ENCODE data around the gene DIABLO.
"Not testable (repeated sequence)": the region's sequence is repeated elsewhere in the genome, so short reads cannot be mapped to it uniquely, and the experiment has no call there.

The DIABLO gene

DNA sequence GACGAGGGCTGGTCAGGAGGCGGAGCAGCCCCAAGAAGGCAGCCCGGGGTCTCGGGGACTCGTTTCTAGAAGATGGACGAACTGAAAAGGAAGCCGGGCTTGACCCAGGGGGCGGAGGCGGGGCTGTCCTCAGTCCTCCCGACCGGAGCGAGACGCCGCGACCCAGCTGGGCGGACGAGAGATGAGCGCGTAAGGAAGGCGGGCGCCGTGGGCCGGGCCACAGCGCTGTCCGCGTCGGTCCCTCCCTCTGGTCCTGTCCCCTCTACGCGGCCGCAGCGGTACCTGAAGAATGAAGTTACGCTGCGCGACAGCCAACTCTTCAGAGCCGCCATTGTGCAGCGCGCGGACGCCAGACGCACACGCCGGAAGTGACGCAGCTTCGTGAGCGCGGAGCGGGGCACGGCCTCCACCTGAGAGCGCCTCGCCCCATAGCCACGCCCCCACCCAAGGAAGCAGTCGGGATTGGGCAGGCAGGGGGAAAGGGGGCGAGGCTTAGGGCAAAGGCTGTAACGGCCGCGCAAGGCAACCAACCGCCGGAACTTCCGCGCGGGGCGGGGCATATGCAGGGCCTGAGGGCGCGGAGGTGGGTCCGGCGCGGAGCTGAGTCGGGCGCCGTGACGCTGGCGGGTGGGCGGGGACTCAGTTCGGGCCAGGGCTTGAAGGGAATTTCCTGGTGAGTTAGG, at the start of gene DIABLO:
Gene DIABLO (minus strand): TSS at position 370 of the 683 bp plus-strand sequence. CDS start 38 bp downstream, at position 332.
- peak; percentile 99 to 100 (median 99) for DNase-seq

DNA sequence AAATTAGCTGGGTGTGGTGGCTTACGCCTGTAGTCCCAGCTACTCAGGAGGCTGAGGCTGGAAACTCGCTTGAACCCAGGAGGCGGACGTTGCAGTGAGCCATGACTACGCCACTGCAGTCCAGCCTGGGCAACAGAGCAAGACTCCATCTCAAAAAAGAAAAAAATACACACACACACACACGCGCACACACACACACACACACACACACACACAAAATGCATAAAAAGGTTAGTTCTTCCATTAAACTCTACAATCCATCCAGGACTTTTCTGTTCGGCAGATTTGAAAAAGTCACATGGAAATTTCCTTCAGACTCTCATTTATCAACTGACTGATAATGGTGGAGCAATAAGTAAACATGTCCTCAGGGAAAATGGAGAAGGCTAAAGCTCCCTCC, 49.6 kb upstream of the DIABLO start:
- no peak for DNase-seq

DNA sequence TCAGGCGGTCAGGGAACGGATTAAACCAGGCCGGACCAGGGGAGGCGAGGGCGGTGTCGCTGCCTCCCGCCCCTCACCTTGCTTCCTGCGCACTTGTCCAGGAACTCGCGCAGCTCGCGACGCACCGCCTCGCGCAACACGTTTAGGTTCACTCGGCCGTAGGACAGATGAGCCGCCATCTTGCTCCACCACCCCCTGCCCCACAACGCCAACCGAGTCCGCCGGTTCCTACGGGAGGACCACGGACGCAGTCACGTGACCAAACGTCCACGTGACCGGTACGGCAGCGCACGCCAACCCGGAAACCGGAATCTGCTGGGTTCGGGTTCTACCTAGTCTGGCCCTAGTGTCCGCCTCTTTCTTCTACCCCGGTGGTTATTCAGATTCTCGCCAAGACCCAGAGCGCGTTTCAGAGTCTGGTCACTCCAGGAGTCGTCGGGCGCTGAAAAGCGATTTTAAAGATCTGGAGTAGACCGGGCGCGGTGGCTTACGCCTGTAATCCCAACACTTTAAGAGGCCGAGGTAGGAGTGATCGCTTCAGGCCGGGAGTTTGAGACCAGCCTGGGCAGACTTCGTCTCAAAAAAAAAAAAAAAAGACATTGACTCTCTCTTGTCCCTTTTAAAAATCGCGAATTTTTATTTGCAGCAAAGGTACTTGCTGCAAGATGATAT, 40.5 kb upstream of the DIABLO start, which contains the start of gene VPS33A:
Gene VPS33A (minus strand): TSS at position 265 of the 672 bp plus-strand sequence. CDS start 86 bp downstream, at position 179.
- peak; percentile 86 to 89 (median 88) for DNase-seq

GRCh38 chr12:122265886-122266229, 40.0 kb upstream of the DIABLO start:
- peak in 2 of 4 experiments; percentile 55 to 68 for DNase-seq

GRCh38 chr12:122265476-122265875, 39.6 kb upstream of the DIABLO start:
- DNase-seq: no peak

GRCh38 chr12:122260735-122261134, 34.9 kb upstream of the DIABLO start:
- DNase-seq: not testable (repeated sequence)

DNA sequence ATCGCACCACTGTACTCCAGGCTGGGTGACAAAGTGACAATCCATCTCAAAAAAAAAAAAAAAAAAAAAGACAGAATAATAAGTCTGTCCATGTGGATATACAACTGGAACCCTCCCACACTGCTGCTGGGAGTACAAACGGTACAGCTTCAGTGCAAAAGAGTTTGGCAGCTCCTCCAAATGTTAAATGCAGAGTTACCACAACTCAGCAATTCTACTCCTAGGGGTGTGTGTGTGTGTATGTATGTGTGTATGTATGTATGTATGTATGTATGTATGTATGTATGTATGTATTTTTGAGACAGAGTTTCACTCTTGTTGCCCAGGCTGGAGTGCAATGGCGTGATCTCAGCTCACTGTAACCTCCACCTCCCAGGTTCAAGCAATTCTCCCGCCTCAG, 33.1 kb upstream of the DIABLO start:
- DNase-seq: not testable (repeated sequence)

- not testable (repeated sequence) for DNase-seq
Measured at GRCh38 chr12:122258462-122258861, 32.6 kb upstream of the DIABLO start.

- DNase-seq: no peak
Measured at GRCh38 chr12:122250536-122250935, 24.7 kb upstream of the DIABLO start.

DNA sequence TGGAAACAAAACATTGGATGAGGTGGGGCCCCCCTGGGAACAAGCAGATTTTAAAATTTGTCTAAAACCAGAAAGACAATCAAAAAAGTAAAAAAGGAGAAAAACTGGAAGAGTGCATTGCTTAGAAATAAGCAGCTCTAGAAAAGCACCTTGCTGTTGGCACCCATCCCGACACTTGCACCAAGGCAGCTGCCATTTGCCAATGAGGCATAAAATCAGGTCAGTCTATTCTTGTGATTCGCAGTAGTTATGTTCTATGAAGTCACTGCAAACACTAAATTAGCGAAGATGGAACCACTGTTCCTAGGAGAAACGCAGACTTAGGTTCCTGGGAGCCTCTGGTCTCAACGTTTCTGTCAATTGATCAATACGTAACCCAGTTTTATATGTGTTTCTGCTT, 24.2 kb upstream of the DIABLO start:
- no peak for DNase-seq

- DNase-seq: no peak
Measured at GRCh38 chr12:122245553-122245952, 19.7 kb upstream of the DIABLO start.

- no peak for DNase-seq
Measured at GRCh38 chr12:122244565-122245371, 18.9 kb upstream of the DIABLO start.

GRCh38 chr12:122243965-122244364, 18.1 kb upstream of the DIABLO start:
- DNase-seq: no peak

DNA sequence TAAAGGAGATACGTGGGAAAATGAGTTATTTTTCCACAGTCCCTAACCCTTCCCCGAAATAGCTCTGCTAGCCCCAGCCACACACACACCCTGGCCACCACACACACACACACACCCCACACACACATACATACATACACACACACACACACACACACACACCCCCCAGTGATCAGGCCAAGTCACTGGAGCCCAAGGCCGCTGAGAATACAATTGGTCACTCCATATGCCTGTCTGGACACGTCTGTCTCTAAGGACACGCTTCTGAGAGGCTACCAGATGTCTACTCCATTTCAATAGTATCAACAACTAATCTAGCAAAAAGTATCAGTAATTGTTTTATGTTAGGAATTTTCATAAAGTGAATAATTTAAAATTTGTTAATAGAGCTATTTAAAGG, 13.0 kb upstream of the DIABLO start:
- DNase-seq: no peak

DNA sequence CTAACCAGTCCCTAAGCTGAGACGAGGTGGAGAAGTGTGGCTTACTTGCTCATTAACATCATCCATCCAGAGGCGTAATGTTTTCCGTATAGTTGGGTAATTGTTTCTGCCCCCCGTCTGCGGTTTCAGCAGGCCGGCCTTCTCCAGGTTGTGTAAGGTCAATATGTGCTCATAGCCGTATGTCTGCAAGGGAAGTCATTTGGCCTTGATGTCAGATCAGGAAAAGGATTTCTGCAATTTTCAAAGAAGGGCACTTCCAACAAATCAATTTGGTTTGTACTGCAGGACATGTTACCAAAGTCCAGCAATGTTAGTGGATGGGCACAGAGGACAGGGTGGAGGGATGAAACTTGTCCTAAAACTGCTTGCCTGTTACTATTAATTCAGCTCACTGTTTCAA, 9.9 kb upstream of the DIABLO start:
- no peak for DNase-seq

GRCh38 chr12:122232691-122233090, 6.8 kb upstream of the DIABLO start:
- no peak for DNase-seq

DNA sequence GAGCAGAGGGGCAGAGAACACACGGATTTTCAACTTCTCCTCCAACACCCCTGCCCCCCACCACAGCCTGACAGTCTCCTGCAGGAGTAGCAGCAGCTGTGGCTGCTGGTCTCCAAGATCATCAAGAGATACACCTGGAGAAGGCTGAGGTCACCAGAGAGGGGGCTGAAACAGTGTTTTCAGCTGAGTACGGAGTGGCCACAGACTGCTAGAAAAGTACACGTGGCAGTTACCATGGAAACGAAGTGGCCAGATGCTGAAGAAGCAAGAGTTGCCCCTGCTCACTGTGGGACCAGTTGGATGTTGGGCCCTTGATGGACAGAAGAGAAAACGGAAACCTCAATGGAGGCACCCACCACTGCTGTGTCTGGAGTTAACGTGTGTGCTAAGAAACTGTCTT, 4.9 kb upstream of the DIABLO start:
- no peak for DNase-seq

DNA sequence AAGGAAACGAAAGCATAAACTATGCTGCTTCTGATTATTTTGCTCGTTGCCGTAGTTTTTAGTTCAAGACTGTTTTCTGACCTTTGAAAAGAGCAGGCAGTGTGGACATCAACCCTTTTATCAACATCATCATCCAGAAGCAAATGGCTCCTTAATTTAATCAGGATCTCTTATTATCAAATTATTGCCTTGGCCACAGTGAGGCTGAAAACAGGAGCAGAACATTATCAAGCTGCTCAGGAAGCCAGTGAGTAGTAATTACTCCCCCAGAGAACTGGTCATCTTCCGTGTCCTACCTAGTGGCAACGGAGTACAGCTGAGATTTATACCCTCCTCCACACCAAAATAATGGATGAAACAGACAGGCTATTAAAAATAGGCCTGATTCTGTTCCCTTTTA, 2.2 kb upstream of the DIABLO start:
- DNase-seq: no peak

GRCh38 chr12:122227341-122227740, 1.5 kb upstream of the DIABLO start:
- DNase-seq: no peak

DNA sequence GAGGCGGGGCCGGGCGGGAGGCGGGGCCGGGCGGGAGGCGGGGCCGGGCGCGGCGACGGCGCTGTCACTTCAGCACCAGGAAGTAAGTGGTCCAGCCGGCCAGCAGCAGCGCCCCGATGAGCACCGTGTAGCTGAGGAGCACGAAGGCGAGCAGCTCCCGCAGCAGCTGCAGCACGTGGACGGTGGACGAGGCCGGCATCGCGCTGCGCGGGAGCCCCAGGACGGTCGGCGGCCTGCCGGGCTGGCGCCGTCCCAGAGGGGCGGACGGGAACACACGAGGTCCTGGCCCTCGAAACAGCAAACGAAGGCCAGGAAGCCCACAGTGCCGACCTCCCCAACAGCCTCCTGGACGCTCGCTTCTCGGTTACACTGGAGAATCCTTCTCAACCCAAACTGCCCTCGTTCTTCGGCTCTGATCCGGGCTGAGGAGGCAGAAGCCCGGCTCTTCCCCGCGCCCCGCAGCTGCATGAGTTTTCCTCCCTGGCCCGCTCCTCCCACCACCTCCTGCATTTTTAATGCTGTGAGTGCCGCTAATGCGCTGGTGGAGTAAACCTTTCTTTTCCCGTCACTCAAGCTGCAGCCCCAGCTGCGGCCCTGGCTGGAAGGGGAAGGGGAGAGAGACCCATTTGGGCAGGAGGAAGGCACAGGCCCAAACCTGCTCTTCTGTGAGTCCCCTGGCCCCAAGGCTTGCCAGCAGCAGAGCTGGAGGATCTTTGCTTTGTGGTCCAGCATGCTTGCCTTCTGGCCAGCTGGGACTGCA, 694 bp upstream of the DIABLO start:
- no peak for DNase-seq

- DNase-seq: no peak
Measured at GRCh38 chr12:122216445-122216844, 9.4 kb downstream of the DIABLO start.

- no peak for DNase-seq
Measured at GRCh38 chr12:122215771-122216170, 10.1 kb downstream of the DIABLO start.

Measured in activated naive CD4-positive, alpha-beta T cell (primary cell).